Chondrocyte (in vitro differentiated cells): ENCODE results near the gene NDUFS6. TPM values are rescaled to one million over a fixed set of nuclear protein-coding genes. Genes with fewer than 3 reads are reported as not detected.

Experiments
- DNase-seq: peaks from one replicate; pipeline ENCODE4 v3.0.0; 2021; ENCODE audit warnings: mixed read lengths, low spot score
- H3K27ac Mint-ChIP-seq: one replicate; pipeline ENCODE4 v1.8.0; 2021; ENCODE audit warnings: mild to moderate bottlenecking, moderate library complexity, mixed read lengths; ENCODE audit not compliant: unreplicated experiment
- H3K27me3 Mint-ChIP-seq: 2 replicates; pipeline ENCODE4 v1.8.0; 2021; ENCODE audit warnings: low read depth, mixed read lengths
- H3K36me3 Mint-ChIP-seq: 2 replicates; pipeline ENCODE4 v1.8.0; 2021; ENCODE audit warnings: low read depth, mixed read lengths
- H3K4me1 Mint-ChIP-seq: 2 replicates; pipeline ENCODE4 v1.8.0; 2021; ENCODE audit warnings: low read depth, mild to moderate bottlenecking, mixed read lengths
- H3K4me3 Mint-ChIP-seq: one replicate; pipeline ENCODE4 v1.8.0; 2021; ENCODE audit warnings: mild to moderate bottlenecking, moderate library complexity, mixed read lengths; ENCODE audit not compliant: unreplicated experiment
- H3K9me3 Mint-ChIP-seq: 2 replicates; pipeline ENCODE4 v1.8.0; 2021; ENCODE audit warnings: low read depth, mixed read lengths
- CTCF ChIP-seq: fragments of 200-600 bp; sonication (generic); IDR thresholded peaks from 2 replicates; pipeline ENCODE4 v1.5.0; 2021; ENCODE audit warnings: antibody characterized with exemption, mild to moderate bottlenecking, moderate library complexity
- total RNA-seq: library from RNA; stranded (reverse); gene quantifications from 3 replicates; pipeline ENCODE4 v1.2.1, GENCODE V29; 2021

NDUFS6 gene
- total RNA-seq, 1 donor from 2014 or later, result 25.7 TPM

- H3K27me3 Mint-ChIP-seq, result peaks cover 25% of the 10 kb centered on the region
- no peak overlapping the region for H3K27ac Mint-ChIP-seq
- peak; percentile 46 for DNase-seq
- no peak for TF ChIP-seq CTCF
- peaks cover 7% of the 10 kb centered on the region for H3K9me3 Mint-ChIP-seq
- H3K36me3 Mint-ChIP-seq, result no peaks in the 10 kb centered on the region
- peaks cover 2% of the 10 kb centered on the region for H3K4me1 Mint-ChIP-seq
- no peak overlapping the region for H3K4me3 Mint-ChIP-seq
Observed at GRCh38 chr5:1759378-1759970, 41.7 kb upstream of the NDUFS6 start.

DNA sequence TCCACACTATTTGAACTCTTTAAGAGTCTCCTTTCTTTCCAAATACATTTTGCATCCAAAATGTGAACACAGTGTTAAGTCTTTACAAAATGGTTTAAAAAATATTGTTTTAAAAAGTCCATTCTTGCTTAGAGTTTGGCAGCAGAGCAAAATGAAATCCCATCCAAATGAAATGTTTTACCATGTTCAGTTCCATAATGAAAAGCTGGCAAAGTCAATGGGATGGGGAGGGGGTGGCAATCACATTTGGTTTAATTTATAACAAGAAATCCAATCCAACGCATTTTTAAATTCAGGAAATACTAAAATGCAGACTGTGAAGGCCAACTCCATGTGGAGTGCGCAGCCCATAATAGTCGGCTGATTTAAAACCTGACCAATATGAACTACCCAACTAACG, 41.0 kb upstream of the NDUFS6 start:
- no peak overlapping the region for H3K27ac Mint-ChIP-seq
- H3K4me3 Mint-ChIP-seq, result no peak overlapping the region

GRCh38 chr5:1760656-1761452, 40.4 kb upstream of the NDUFS6 start:
- DNase-seq, result peak; percentile 81
- no peaks in the 10 kb centered on the region for H3K36me3 Mint-ChIP-seq
- H3K4me3 Mint-ChIP-seq, result no peak overlapping the region
- peaks cover 7% of the 10 kb centered on the region for H3K9me3 Mint-ChIP-seq
- H3K27me3 Mint-ChIP-seq, result peaks cover 24% of the 10 kb centered on the region
- peaks cover 2% of the 10 kb centered on the region for H3K4me1 Mint-ChIP-seq
- no peak overlapping the region for H3K27ac Mint-ChIP-seq
- no peak for TF ChIP-seq CTCF

More for the DNA sequence above, 41.0 kb upstream of the NDUFS6 start:
- peaks cover 29% of the 10 kb centered on the region for H3K27me3 Mint-ChIP-seq
- peaks cover 7% of the 10 kb centered on the region for H3K9me3 Mint-ChIP-seq
- H3K4me1 Mint-ChIP-seq, result peaks cover 2% of the 10 kb centered on the region
- no peak for TF ChIP-seq CTCF
- H3K36me3 Mint-ChIP-seq, result no peaks in the 10 kb centered on the region
- DNase-seq, result no peak

DNA sequence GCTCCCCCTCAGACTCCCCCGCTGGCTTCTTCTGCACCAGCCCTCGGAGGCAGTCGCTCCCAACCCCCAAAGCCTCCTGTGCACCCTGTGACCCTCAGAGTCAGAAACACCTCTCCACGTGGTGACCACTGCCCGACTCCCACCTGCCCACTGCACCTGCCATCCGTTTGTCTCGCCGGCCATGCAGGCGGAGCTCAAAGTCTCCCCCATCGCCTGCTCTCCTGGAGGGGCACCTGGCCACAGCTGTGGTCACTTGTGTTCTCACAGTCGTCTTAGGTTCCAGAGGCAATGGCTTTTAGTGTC, 39.8 kb upstream of the NDUFS6 start:
- Mint-ChIP-seq H3K4me3 (no peak overlapping the region), H3K27me3 (peaks cover 21% of the 10 kb centered on the region), H3K36me3 (no peaks in the 10 kb centered on the region), H3K4me1 (peaks cover 2% of the 10 kb centered on the region), H3K9me3 (peaks cover 7% of the 10 kb centered on the region), H3K27ac (no peak overlapping the region)
- no peak for TF ChIP-seq CTCF
- DNase-seq, result peak; percentile 75

DNA sequence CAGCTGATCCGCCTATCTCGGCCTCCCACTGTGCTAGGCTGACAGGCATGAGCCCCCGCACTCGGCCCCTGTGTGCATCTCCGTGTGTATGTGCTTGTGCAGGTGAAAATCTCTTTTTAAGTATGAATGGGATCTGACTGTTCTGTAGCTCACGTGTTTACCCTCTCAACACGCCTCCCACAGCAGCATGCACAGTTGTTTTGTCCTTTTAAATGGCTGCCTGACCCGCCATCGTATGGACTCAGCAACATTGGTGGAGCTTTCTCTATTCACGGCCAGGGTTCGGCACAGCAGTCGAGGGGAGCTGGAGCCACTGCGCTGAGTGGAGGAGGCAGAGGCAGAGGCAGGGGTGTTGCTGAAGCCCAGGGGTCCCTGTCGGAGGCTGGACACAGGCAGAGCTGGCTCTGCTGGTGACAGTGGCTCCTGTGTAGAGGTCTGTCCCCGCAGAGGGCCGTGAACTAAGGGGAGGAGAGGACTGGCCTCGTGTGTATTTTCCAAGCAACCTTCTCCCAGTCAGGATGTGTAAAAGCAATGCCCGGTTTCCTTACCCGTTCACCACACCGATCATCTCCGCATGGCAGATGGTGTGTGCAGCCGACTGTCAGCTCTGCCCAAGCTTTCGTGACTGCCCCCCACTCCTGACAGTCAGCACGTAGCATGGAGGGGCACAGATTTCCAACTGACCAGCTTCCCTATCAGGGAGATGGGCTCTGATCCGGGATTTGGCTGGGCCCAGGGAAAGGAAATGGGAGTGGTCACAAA, 38.9 kb upstream of the NDUFS6 start:
- H3K4me3 Mint-ChIP-seq, result no peak overlapping the region
- peaks cover 19% of the 10 kb centered on the region for H3K27me3 Mint-ChIP-seq
- no peak overlapping the region for H3K27ac Mint-ChIP-seq
- H3K9me3 Mint-ChIP-seq, result peaks cover 7% of the 10 kb centered on the region
- H3K4me1 Mint-ChIP-seq, result peaks cover 2% of the 10 kb centered on the region
- DNase-seq, result peak; percentile 60
- H3K36me3 Mint-ChIP-seq, result no peaks in the 10 kb centered on the region
- no peak for TF ChIP-seq CTCF
